M059J (cell line): ENCODE data around the gene FAM83E. TPM values are rescaled to one million over a fixed set of nuclear protein-coding genes. Genes with fewer than 3 reads are reported as not detected.
A peak's percentile ranks its signal among the peaks of the same experiment; 100 is the strongest.
"Not testable (repeated sequence)": the region's sequence is repeated elsewhere in the genome, so short reads cannot be mapped to it uniquely, and the experiment has no call there.

Experiments
- DNase-seq: peaks from one replicate; pipeline ENCODE4 v3.0.0-alpha.2; 2012; ENCODE audit warnings: low read depth
- total RNA-seq: library from RNA; depleted of rRNA; stranded (reverse); fragments of >200 nt; shearing (Covaris generic); gene quantifications from 2 replicates; pipeline ENCODE4 v1.2.3, GENCODE V29; 2014; rRNA removed

The FAM83E gene
- total RNA-seq, 1 experiment from 2014 or later: 0.89 TPM

GRCh38 chr19:48578891-48579290 is 36.0 kb downstream of the FAM83E start:
- peak; percentile 32 for DNase-seq

GRCh38 chr19:48577908-48578307 is 37.0 kb downstream of the FAM83E start:
- not testable (repeated sequence) for DNase-seq

DNA sequence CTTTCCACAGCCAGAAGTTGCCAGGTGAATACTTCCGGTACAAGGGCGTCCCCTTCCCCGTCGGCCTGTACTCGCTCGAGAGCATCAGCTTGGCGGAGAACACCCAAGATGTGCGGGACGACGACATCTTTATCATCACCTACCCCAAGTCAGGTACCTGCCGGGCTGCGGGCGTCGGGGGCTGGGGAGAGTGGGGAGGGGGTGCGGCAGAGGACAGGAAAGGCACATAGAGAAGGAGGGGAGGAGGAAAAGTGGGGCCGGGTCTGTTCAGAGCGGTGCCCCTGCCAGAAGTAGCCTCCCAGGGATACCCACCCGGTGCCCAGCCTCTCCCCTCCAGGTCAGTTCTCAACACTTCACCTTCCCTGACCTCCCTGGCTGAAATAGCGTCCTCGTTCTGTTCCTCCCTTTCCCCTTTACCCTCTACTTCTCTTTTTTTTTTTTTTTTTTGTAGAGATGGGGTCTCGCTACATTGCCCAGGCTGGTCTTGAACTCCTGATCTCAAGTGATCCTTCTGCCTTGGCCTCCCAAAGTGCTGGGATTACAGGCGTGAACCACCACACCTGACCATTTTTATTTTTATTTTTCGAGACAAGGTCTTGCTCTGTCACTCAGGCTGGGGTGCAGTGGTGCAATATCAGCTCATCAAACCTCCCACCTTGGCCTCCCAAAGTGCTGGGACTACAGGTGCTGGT is 38.8 kb downstream of the FAM83E start:
- no peak for DNase-seq

GRCh38 chr19:48573163-48573505 is 41.7 kb downstream of the FAM83E start:
- no peak for DNase-seq

DNA sequence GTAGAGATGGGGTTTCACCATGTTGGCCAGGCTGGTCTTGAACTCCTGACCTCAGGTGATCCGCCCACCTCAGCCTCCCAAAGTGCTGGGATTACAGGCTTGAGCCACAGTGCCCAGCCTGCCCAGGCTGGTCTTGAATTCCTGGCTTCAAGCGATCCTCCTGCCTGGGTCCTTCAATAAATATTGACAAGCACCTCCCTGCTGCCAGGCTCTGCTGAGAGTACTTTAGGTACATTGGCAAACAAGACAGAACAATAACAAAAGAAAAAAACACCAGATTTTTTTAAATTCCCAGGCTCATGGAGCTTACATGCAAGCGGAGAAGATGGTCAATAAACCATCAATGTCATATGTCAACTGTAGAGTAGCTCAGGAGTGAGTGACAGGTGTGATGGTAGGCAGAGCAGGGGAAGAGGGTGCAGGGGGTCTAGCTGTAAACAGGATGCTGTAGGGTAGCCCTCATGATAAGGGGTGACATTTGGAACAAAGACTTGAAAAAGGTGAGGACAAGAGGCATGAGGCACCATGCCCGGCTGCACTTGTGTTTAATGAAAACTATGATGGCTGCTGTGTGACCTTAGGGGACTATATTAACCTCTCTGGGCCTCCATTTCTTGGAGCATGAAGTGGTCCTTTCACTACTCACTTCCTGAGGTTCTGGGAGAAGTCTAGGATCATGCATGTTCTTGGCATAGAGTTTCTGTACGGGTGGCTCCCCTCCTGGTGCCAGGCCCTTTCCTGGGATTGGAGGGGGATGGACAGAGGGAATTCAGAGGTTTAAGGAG is 43.3 kb downstream of the FAM83E start:
- DNase-seq: no peak

DNA sequence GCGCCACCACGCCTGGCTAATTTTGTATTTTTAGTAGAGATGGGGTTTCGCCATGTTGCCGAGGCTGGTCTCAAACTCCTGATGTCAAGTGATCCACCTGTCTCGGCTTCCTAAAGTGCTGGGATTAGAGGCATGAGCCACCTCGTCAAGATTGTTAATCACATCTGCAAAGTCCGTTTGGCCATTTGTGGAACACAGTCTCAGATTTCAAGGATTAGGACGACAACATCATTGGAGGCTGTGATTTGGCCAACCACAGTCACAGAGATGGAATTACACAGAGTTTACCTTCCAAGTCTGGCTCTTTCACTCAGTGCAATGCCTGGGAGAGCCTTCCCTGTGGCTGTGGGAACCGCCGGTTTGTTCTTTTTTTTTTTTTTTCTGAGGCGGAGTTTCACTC is 45.1 kb downstream of the FAM83E start:
- peak; percentile 65 for DNase-seq

- DNase-seq: peak; percentile 98
Observed at GRCh38 chr19:48568345-48568886, 46.5 kb downstream of the FAM83E start.

GRCh38 chr19:48565090-48565489 is 49.8 kb downstream of the FAM83E start:
- peak; percentile 87 for DNase-seq

Other genes with a start within 250 kb of the FAM83E start
- gene KDELR1, start 223.5 kb downstream of the FAM83E start, total RNA-seq: 236 and 247 TPM in 2 replicates
- 0.42 and 1.2 TPM in 2 replicates for gene GRIN2D, start 221.4 kb downstream of the FAM83E start, total RNA-seq
- 41.3 and 49.9 TPM in 2 replicates for gene GRWD1, start 169.1 kb downstream of the FAM83E start, total RNA-seq
- gene KCNJ14, start 159.5 kb downstream of the FAM83E start, total RNA-seq: 0.02 and 0.47 TPM in 2 replicates
- 33.5 and 63.4 TPM in 2 replicates for gene CYTH2, start 145.7 kb downstream of the FAM83E start, total RNA-seq
- 0.17 TPM in 1 of 2 replicates, not detected in the other for gene LMTK3, start 103.2 kb downstream of the FAM83E start, total RNA-seq
- gene SULT2B1, start 62.9 kb downstream of the FAM83E start, total RNA-seq: not detected in 2 replicates
- gene SPACA4, start 8.3 kb downstream of the FAM83E start, total RNA-seq: not detected in 2 replicates
- gene RPL18, start 4.1 kb upstream of the FAM83E start, total RNA-seq: 1,286 and 1,602 TPM in 2 replicates
- gene SPHK2, start 4.4 kb upstream of the FAM83E start, total RNA-seq: 2.9 and 5.4 TPM in 2 replicates
- 18.5 and 20.1 TPM in 2 replicates for gene DBP, start 22.3 kb upstream of the FAM83E start, total RNA-seq
- gene CA11, start 31.1 kb upstream of the FAM83E start, total RNA-seq: 1.9 and 5.1 TPM in 2 replicates
- gene NTN5, start 57.9 kb upstream of the FAM83E start, total RNA-seq: 0.05 and 0.79 TPM in 2 replicates
- not detected in 2 replicates for gene FUT2, start 80.9 kb upstream of the FAM83E start, total RNA-seq
- 0.81 and 1.0 TPM in 2 replicates for gene MAMSTR, start 104.6 kb upstream of the FAM83E start, total RNA-seq
- 0.20 TPM in 1 of 2 replicates, not detected in the other for gene RASIP1, start 125.5 kb upstream of the FAM83E start, total RNA-seq
- not detected in 2 replicates for gene IZUMO1, start 131.8 kb upstream of the FAM83E start, total RNA-seq
- 0.15 and 0.79 TPM in 2 replicates for gene FUT1, start 137.6 kb upstream of the FAM83E start, total RNA-seq
- 0.37 TPM in 1 of 2 replicates, not detected in the other for gene FGF21, start 140.4 kb upstream of the FAM83E start, total RNA-seq
- gene BCAT2, start 196.0 kb upstream of the FAM83E start, total RNA-seq: 41.0 and 54.0 TPM in 2 replicates
- 20.9 and 22.7 TPM in 2 replicates for gene HSD17B14, start 221.4 kb upstream of the FAM83E start, total RNA-seq